ENCODE measurements around the gene COA7. TPM values are rescaled to one million over a fixed set of nuclear protein-coding genes. Genes with fewer than 3 reads are reported as not detected.
A peak's percentile ranks its signal among the peaks of the same experiment; 100 is the strongest.

The COA7 gene
- total and polyA plus RNA-seq, 2 of the 4 experiments (the other 2 are of a cell fraction), result 9.3 to 20.3 TPM

DNA sequence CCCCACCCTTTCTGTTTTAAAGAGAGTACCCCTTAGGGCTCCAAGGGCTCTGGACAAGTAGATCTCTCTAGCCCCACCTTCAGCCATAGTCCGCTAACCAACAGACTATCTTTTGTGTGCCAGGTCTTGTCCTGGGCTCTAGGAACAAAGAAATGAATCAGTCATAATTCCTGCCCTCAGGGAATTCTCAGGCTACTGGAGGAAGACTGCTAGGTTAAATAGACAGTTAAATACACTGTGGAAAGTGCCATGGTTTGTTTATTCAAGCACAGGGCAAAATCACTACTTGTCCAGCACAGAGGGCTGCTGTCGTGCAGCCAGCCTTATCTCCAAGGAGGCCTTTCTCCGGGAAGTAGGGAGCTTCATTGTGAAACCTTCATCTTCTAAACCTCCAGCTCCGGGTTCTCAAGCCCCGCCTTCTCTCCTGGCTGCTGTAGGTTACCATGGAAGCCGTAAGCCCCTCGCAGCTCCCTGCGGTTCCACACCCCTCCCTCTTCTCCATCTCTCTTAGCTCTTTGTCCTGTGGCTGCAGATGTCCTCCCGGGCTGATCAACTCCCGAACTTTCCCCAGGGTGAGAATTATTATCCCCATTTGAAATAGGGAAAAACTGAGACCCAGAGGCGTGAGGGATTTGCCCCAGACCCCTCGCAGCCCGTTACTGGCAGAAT is 35.4 kb downstream of the COA7 start:
- Histone ChIP-seq H3K14ac (replicated peaks; ENCODE audit: low read depth, low read length) (0 out of 2 replicates have a peak overlapping the region, but pooled peaks have one; percentile 45), H4K5ac (ENCODE audit: low read depth, low read length) (no peak overlapping the region), H2BK120ac (ENCODE audit: low read depth, low read length) (no peak overlapping the region), H3K4ac (ENCODE audit: low read depth, low read length) (no peak overlapping the region), H2BK15ac (ENCODE audit: low read depth, low read length) (no peak overlapping the region), H4K91ac (ENCODE audit: insufficient read depth, low read depth, low read length) (no peak overlapping the region), H3K23ac (ENCODE audit: low read depth, low read length) (no peak overlapping the region), H2BK5ac (ENCODE audit: low read depth, low read length, poor library complexity, severe bottlenecking) (no peak overlapping the region), H3K18ac (ENCODE audit: low read depth, low read length) (no peak overlapping the region), H2AK9ac (replicated peaks; ENCODE audit: low read depth, low read length, poor library complexity) (peak overlapping the region; percentile 76), H3K9me1 (ENCODE audit: insufficient read depth, low read length) (peaks cover 5% of the 10 kb centered on the region; the same call in 1 of the 2 replicates), H3K36me3 (ENCODE audit: control insufficient read depth, insufficient read depth, low read length) (no peaks in the 10 kb centered on the region), H3K4me3 (ENCODE audit: insufficient read depth, low read depth, low read length) (no peak overlapping the region), H3K27ac (ENCODE audit: insufficient read depth, low read length) (no peak overlapping the region), H4K20me1 (ENCODE audit: insufficient read depth, low read length) (no peaks in the 10 kb centered on the region), H3K9ac (ENCODE audit: low read depth, low read length) (no peak overlapping the region), H3K4me1 (ENCODE audit: control insufficient read depth, insufficient read depth, low read length) (peaks cover 8% of the 10 kb centered on the region; the same call in 1 of the 2 replicates), H3K56ac (ENCODE audit: extremely low read depth, insufficient read depth, low read length) (no peak overlapping the region), H3K4me2 (ENCODE audit: low read depth, low read length) (peak overlapping the region; percentile 17; the same call in 1 of the 2 replicates), H2AFZ (replicated peaks; ENCODE audit: low read length, poor library complexity) (peak overlapping the region; percentile 81), H3K79me1 (ENCODE audit: low read depth in 1 of 2, low read length in 2 of 2) (no peaks in the 10 kb centered on the region), H2AK5ac (ENCODE audit: low read depth, low read length) (no peak overlapping the region), H4K8ac (ENCODE audit: low read depth in 2 of 2, low read length in 2 of 2) (peak overlapping the region; percentile 16 to 19; a peak in 1 of 4 replicates), H3K27me3 (ENCODE audit: control insufficient read depth, insufficient read depth, low read length) (peaks cover 7% of the 10 kb centered on the region; the same call in 1 of the 2 replicates), H2BK20ac (ENCODE audit: low read depth, low read length) (no peak overlapping the region), H3K9me3 (ENCODE audit: control insufficient read depth, insufficient read depth, low read length) (no peaks in the 10 kb centered on the region)
- DNase-seq (peak; percentile 52), ATAC-seq (ENCODE audit: low read depth) (peak; percentile 90)
- TF ChIP-seq, protein P1, sequence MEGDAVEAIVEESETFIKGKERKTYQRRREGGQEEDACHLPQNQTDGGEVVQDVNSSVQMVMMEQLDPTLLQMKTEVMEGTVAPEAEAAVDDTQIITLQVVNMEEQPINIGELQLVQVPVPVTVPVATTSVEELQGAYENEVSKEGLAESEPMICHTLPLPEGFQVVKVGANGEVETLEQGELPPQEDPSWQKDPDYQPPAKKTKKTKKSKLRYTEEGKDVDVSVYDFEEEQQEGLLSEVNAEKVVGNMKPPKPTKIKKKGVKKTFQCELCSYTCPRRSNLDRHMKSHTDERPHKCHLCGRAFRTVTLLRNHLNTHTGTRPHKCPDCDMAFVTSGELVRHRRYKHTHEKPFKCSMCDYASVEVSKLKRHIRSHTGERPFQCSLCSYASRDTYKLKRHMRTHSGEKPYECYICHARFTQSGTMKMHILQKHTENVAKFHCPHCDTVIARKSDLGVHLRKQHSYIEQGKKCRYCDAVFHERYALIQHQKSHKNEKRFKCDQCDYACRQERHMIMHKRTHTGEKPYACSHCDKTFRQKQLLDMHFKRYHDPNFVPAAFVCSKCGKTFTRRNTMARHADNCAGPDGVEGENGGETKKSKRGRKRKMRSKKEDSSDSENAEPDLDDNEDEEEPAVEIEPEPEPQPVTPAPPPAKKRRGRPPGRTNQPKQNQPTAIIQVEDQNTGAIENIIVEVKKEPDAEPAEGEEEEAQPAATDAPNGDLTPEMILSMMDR (conservative IDR thresholded peaks at IDR 0.05; ENCODE audit: low read depth, low read length), result no peak
- TF ChIP-seq, protein P2, sequence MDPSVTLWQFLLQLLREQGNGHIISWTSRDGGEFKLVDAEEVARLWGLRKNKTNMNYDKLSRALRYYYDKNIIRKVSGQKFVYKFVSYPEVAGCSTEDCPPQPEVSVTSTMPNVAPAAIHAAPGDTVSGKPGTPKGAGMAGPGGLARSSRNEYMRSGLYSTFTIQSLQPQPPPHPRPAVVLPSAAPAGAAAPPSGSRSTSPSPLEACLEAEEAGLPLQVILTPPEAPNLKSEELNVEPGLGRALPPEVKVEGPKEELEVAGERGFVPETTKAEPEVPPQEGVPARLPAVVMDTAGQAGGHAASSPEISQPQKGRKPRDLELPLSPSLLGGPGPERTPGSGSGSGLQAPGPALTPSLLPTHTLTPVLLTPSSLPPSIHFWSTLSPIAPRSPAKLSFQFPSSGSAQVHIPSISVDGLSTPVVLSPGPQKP (IDR thresholded peaks at IDR 0.05; ENCODE audit: borderline replicate concordance, low read depth, low read length), result no peak
- TF ChIP-seq POLR2A (IDR thresholded peaks at IDR 0.05; ENCODE audit: low read depth, low read length), result no peak
- TF ChIP-seq MXI1 (IDR thresholded peaks at IDR 0.05; ENCODE audit: borderline replicate concordance, low read depth, low read length), result no peak
- TF ChIP-seq FOS (IDR thresholded peaks at IDR 0.05; ENCODE audit: low read depth, low read length), result no peak
- TF ChIP-seq RFX5 (IDR thresholded peaks at IDR 0.05; ENCODE audit: low read depth, low read length), result no peak
- TF ChIP-seq RAD21 (IDR thresholded peaks at IDR 0.05; ENCODE audit: low read length), result no peak
- no peak for TF ChIP-seq MAZ (IDR thresholded peaks at IDR 0.05; ENCODE audit: borderline replicate concordance, low read depth, low read length)
- no peak for TF ChIP-seq MAFK (IDR thresholded peaks at IDR 0.05; ENCODE audit: low read depth, low read length)
- TF ChIP-seq CHD1 (IDR thresholded peaks at IDR 0.05; ENCODE audit: low read depth, low read length), result no peak
- TF ChIP-seq CEBPB (IDR thresholded peaks at IDR 0.05; ENCODE audit: low read depth, low read length), result no peak
- TF ChIP-seq BHLHE40 (IDR thresholded peaks at IDR 0.05; ENCODE audit: low read depth, low read length), result no peak
- no peak for TF ChIP-seq NFE2L2 (IDR thresholded peaks at IDR 0.05; ENCODE audit: low read depth, low read length)
- no peak for TF ChIP-seq RCOR1 (IDR thresholded peaks at IDR 0.05; ENCODE audit: insufficient replicate concordance, low read length)
- TF ChIP-seq SMC3 (IDR thresholded peaks at IDR 0.05; ENCODE audit: low read depth, low read length), result no peak
- in situ Hi-C loops (cut with MboI; ENCODE audit: low sequenced_read_pairs), result no loop called here
- dilution Hi-C loops (cut with HindIII; ENCODE audit: low sequenced_read_pairs, unreplicated experiment), result no loop called here
- intact Hi-C loops (cut with micrococcal nuclease), result loop anchor here (5.0 kb wide), 1 partner anchor 35 kb away; no protein-coding TSS in a partner anchor
- BruUV-seq (replicated peaks), result no TSS peak
- WGBS, 2 experiments (ENCODE audit: extremely low coverage in 2 of 2, insufficient read length in 1 of 2), result 10% methylated on average over 2 of the region's 13 CpGs; no CpG with 5 or more reads in 1 of the 2 experiments
- CTCF ChIA-PET, result no interaction called here
- POLR2A ChIA-PET (ENCODE audit: unreplicated experiment), result no interaction called here
